Measurements from ENCODE around the gene GMPR2. TPM values are rescaled to one million over a fixed set of nuclear protein-coding genes. Genes with fewer than 3 reads are reported as not detected.

The GMPR2 gene
- total and polyA plus RNA-seq, 8 donors: 23.6 to 48.1 (median 28.6) TPM

DNA sequence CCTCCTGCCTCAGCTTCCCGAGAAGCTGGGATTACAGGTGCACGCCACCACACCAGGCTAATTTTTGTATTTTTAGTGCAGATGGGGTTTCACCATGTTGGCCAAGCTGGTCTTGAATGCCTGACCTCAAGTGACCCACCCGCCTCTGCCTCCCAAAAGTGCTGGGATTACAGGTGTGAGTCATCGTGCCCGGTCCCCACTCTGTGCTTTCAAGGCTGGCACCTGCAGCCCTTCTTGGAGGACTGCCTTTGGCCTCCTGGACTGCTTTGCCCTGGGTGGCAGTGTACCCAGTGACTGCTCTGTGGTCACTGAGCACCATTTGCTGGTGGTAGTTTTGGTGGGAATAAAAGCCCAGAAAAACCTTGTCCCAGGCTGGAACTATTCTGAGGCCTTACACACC is 54.3 kb downstream of the GMPR2 start:
- WGBS, 2 donors: 90 to 93% methylated on average over 5 of the region's 5 CpGs
- DNase-seq: peak in 1 of 6 donors; percentile 32
- Histone ChIP-seq H3K9me3 (no peaks in the 10 kb centered on the region), H3K27ac (no peak overlapping the region), H3K27me3 (no peaks in the 10 kb centered on the region), H3K4me3 (no peak overlapping the region), H3K4me1 (no peaks in the 10 kb centered on the region), H3K36me3 (peaks cover 0 to 12% (median 0%) of the 10 kb centered on the region in 3 donors)
- TF ChIP-seq, protein P1, sequence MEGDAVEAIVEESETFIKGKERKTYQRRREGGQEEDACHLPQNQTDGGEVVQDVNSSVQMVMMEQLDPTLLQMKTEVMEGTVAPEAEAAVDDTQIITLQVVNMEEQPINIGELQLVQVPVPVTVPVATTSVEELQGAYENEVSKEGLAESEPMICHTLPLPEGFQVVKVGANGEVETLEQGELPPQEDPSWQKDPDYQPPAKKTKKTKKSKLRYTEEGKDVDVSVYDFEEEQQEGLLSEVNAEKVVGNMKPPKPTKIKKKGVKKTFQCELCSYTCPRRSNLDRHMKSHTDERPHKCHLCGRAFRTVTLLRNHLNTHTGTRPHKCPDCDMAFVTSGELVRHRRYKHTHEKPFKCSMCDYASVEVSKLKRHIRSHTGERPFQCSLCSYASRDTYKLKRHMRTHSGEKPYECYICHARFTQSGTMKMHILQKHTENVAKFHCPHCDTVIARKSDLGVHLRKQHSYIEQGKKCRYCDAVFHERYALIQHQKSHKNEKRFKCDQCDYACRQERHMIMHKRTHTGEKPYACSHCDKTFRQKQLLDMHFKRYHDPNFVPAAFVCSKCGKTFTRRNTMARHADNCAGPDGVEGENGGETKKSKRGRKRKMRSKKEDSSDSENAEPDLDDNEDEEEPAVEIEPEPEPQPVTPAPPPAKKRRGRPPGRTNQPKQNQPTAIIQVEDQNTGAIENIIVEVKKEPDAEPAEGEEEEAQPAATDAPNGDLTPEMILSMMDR (IDR thresholded peaks at IDR 0.05): no peak
- ATAC-seq: no peak
- no peak for FAIRE-seq
- intact Hi-C loops (cut with DNase I): no loop called here

Other genes starting within 250 kb of the GMPR2 start
Only the 30 nearest of the 34 such genes appear.
- gene CARMIL3, start 180.9 kb upstream of the GMPR2 start, total RNA-seq: under 1 TPM; 0.31 to 1.00 (median 0.71) TPM
- 1 to 10 TPM; 2.7 to 4.0 TPM for gene CARMIL3, start 180.9 kb upstream of the GMPR2 start, polyA plus RNA-seq
- gene CPNE6, start 161.4 kb upstream of the GMPR2 start, total RNA-seq: not detected
- gene CPNE6, start 161.4 kb upstream of the GMPR2 start, polyA plus RNA-seq: under 1 TPM in 1 of 2 donors, not detected in 1; 0.07 TPM
- gene PCK2, start 138.6 kb upstream of the GMPR2 start, total RNA-seq: 100 to 1,000 TPM in 1 of 6 donors, 10 to 100 TPM in 5; 18.6 to 146 (median 23.1) TPM
- 10 to 100 TPM; 12.8 to 20.3 TPM for gene PCK2, start 138.6 kb upstream of the GMPR2 start, polyA plus RNA-seq
- gene DCAF11, start 118.2 kb upstream of the GMPR2 start, total RNA-seq: 10 to 100 TPM; 50.1 to 78.9 (median 60.3) TPM
- 10 to 100 TPM; 34.2 to 41.6 TPM for gene DCAF11, start 118.2 kb upstream of the GMPR2 start, polyA plus RNA-seq
- 1 to 10 TPM in 3 of 6 donors, under 1 TPM in 3; 0.37 to 2.4 (median 1.1) TPM for gene NRL, start 118.0 kb upstream of the GMPR2 start, total RNA-seq
- 1 to 10 TPM; 2.3 TPM for gene NRL, start 118.0 kb upstream of the GMPR2 start, polyA plus RNA-seq
- gene FITM1, start 102.3 kb upstream of the GMPR2 start, total RNA-seq: 10 to 100 TPM in 1 of 6 donors, 1 to 10 TPM in 5; 2.7 to 12.0 (median 4.0) TPM
- 10 to 100 TPM in 1 of 2 donors, 1 to 10 TPM in 1; 3.4 to 11.1 TPM for gene FITM1, start 102.3 kb upstream of the GMPR2 start, polyA plus RNA-seq
- gene PSME1, start 96.7 kb upstream of the GMPR2 start, total RNA-seq: 100 to 1,000 TPM in 2 of 6 donors, 10 to 100 TPM in 4; 46.4 to 107 (median 68.8) TPM
- 100 to 1,000 TPM in 1 of 2 donors, 10 to 100 TPM in 1; 88.9 to 132 TPM for gene PSME1, start 96.7 kb upstream of the GMPR2 start, polyA plus RNA-seq
- 10 to 100 TPM in 5 of 6 donors, 1 to 10 TPM in 1; 8.1 to 18.8 (median 13.5) TPM for gene EMC9, start 91.3 kb upstream of the GMPR2 start, total RNA-seq
- 10 to 100 TPM; 52.4 to 72.6 TPM for gene EMC9, start 91.3 kb upstream of the GMPR2 start, polyA plus RNA-seq
- gene PSME2, start 86.3 kb upstream of the GMPR2 start, total RNA-seq: 10 to 100 TPM; 33.9 to 90.3 (median 59.2) TPM
- 100 to 1,000 TPM; 180 to 285 TPM for gene PSME2, start 86.3 kb upstream of the GMPR2 start, polyA plus RNA-seq
- 10 to 100 TPM; 25.8 to 44.2 (median 37.1) TPM for gene RNF31, start 85.4 kb upstream of the GMPR2 start, total RNA-seq
- gene RNF31, start 85.4 kb upstream of the GMPR2 start, polyA plus RNA-seq: 100 to 1,000 TPM; 124 to 169 TPM
- 10 to 100 TPM; 20.3 to 60.7 (median 27.9) TPM for gene IRF9, start 71.7 kb upstream of the GMPR2 start, total RNA-seq
- 10 to 100 TPM; 50.7 to 60.8 TPM for gene IRF9, start 71.7 kb upstream of the GMPR2 start, polyA plus RNA-seq
- 1 to 10 TPM; 3.5 to 9.9 (median 4.5) TPM for gene REC8, start 60.8 kb upstream of the GMPR2 start, total RNA-seq
- gene REC8, start 60.8 kb upstream of the GMPR2 start, polyA plus RNA-seq: 10 to 100 TPM; 22.8 to 41.1 TPM
- gene IPO4, start 44.1 kb upstream of the GMPR2 start, total RNA-seq: 10 to 100 TPM; 24.6 to 62.0 (median 31.0) TPM
- gene IPO4, start 44.1 kb upstream of the GMPR2 start, polyA plus RNA-seq: 10 to 100 TPM; 21.3 to 29.4 TPM
- 10 to 100 TPM; 29.2 to 46.8 (median 38.4) TPM for gene TM9SF1, start 37.5 kb upstream of the GMPR2 start, total RNA-seq
- 10 to 100 TPM; 20.5 to 34.4 TPM for gene TM9SF1, start 37.5 kb upstream of the GMPR2 start, polyA plus RNA-seq
- under 1 TPM in 5 of 6 donors, not detected in 1; 0.16 to 0.66 (median 0.40) TPM for gene TSSK4, start 27.2 kb upstream of the GMPR2 start, total RNA-seq
- under 1 TPM; 0.14 to 0.46 TPM for gene TSSK4, start 27.2 kb upstream of the GMPR2 start, polyA plus RNA-seq
- 10 to 100 TPM; 16.3 to 31.2 (median 22.4) TPM for gene CHMP4A, start 19.4 kb upstream of the GMPR2 start, total RNA-seq
- gene CHMP4A, start 19.4 kb upstream of the GMPR2 start, polyA plus RNA-seq: 10 to 100 TPM; 35.4 to 79.9 TPM
- gene MDP1, start 16.9 kb upstream of the GMPR2 start, total RNA-seq: 10 to 100 TPM in 2 of 6 donors, 1 to 10 TPM in 4; 7.8 to 11.9 (median 9.3) TPM
- gene MDP1, start 16.9 kb upstream of the GMPR2 start, polyA plus RNA-seq: 10 to 100 TPM; 20.4 to 31.7 TPM
- gene NEDD8, start 562 bp upstream of the GMPR2 start, total RNA-seq: 10 to 100 TPM; 32.5 to 65.1 (median 46.9) TPM
- 100 to 1,000 TPM in 1 of 2 donors, 10 to 100 TPM in 1; 62.8 to 118 TPM for gene NEDD8, start 562 bp upstream of the GMPR2 start, polyA plus RNA-seq
- gene TINF2, start 9.7 kb downstream of the GMPR2 start, total RNA-seq: 10 to 100 TPM; 32.1 to 42.6 (median 34.4) TPM
- gene TINF2, start 9.7 kb downstream of the GMPR2 start, polyA plus RNA-seq: 10 to 100 TPM; 23.8 to 43.8 TPM
- gene TGM1, start 30.2 kb downstream of the GMPR2 start, total RNA-seq: 1 to 10 TPM; 1.2 to 3.8 (median 2.2) TPM
- 1 to 10 TPM; 4.8 to 5.4 TPM for gene TGM1, start 30.2 kb downstream of the GMPR2 start, polyA plus RNA-seq
- 10 to 100 TPM; 15.4 to 21.0 (median 18.2) TPM for gene RABGGTA, start 38.7 kb downstream of the GMPR2 start, total RNA-seq
- gene RABGGTA, start 38.7 kb downstream of the GMPR2 start, polyA plus RNA-seq: 10 to 100 TPM; 49.1 to 51.5 TPM
- 10 to 100 TPM in 3 of 6 donors, 1 to 10 TPM in 3; 6.1 to 15.3 (median 11.2) TPM for gene DHRS1, start 66.9 kb downstream of the GMPR2 start, total RNA-seq
- 10 to 100 TPM; 18.9 to 21.1 TPM for gene DHRS1, start 66.9 kb downstream of the GMPR2 start, polyA plus RNA-seq
- gene NOP9, start 66.9 kb downstream of the GMPR2 start, total RNA-seq: 10 to 100 TPM in 4 of 6 donors, 1 to 10 TPM in 2; 8.8 to 13.9 (median 11.3) TPM
- 1 to 10 TPM; 6.2 to 8.7 TPM for gene NOP9, start 66.9 kb downstream of the GMPR2 start, polyA plus RNA-seq
- 10 to 100 TPM in 3 of 6 donors, 1 to 10 TPM in 3; 6.3 to 11.3 (median 9.4) TPM for gene CIDEB, start 75.0 kb downstream of the GMPR2 start, total RNA-seq
- 10 to 100 TPM in 1 of 2 donors, 1 to 10 TPM in 1; 9.2 to 15.0 TPM for gene CIDEB, start 75.0 kb downstream of the GMPR2 start, polyA plus RNA-seq
- 1 to 10 TPM; 1.5 to 3.0 (median 2.2) TPM for gene LTB4R2, start 77.2 kb downstream of the GMPR2 start, total RNA-seq
- 1 to 10 TPM in 1 of 2 donors, under 1 TPM in 1; 0.73 to 3.1 TPM for gene LTB4R2, start 77.2 kb downstream of the GMPR2 start, polyA plus RNA-seq
- 1 to 10 TPM; 1.9 to 3.2 (median 2.3) TPM for gene LTB4R, start 78.6 kb downstream of the GMPR2 start, total RNA-seq
- 10 to 100 TPM; 13.0 to 15.5 TPM for gene LTB4R, start 78.6 kb downstream of the GMPR2 start, polyA plus RNA-seq
- 10 to 100 TPM in 1 of 6 donors, 1 to 10 TPM in 5; 3.2 to 10.6 (median 5.1) TPM for gene ADCY4, start 102.1 kb downstream of the GMPR2 start, total RNA-seq
- 10 to 100 TPM; 33.8 to 59.3 TPM for gene ADCY4, start 102.1 kb downstream of the GMPR2 start, polyA plus RNA-seq
- 10 to 100 TPM in 1 of 6 donors, 1 to 10 TPM in 5; 3.9 to 12.1 (median 5.7) TPM for gene RIPK3, start 107.1 kb downstream of the GMPR2 start, total RNA-seq
- 10 to 100 TPM; 12.9 to 13.0 TPM for gene RIPK3, start 107.1 kb downstream of the GMPR2 start, polyA plus RNA-seq
- gene NFATC4, start 135.3 kb downstream of the GMPR2 start, total RNA-seq: 10 to 100 TPM in 3 of 6 donors, 1 to 10 TPM in 3; 3.3 to 27.5 (median 10.5) TPM
- 10 to 100 TPM; 77.0 to 97.9 TPM for gene NFATC4, start 135.3 kb downstream of the GMPR2 start, polyA plus RNA-seq
- gene NYNRIN, start 166.1 kb downstream of the GMPR2 start, total RNA-seq: 1 to 10 TPM; 2.1 to 9.0 (median 4.3) TPM
- 1 to 10 TPM; 2.7 to 5.6 TPM for gene NYNRIN, start 166.1 kb downstream of the GMPR2 start, polyA plus RNA-seq

Data from pancreas (tissue), 10 donors.